HG02588 (cell line): Measurements from ENCODE around the gene GRAMD2A.

Source experiments
- ATAC-seq: cut with Tn5 transposase; IDR thresholded peaks from one replicate; pipeline ENCODE4 v1.9.1; 2021; ENCODE audit warnings: mild to moderate bottlenecking, moderate library complexity; ENCODE audit not compliant: unreplicated experiment

The GRAMD2A gene

DNA sequence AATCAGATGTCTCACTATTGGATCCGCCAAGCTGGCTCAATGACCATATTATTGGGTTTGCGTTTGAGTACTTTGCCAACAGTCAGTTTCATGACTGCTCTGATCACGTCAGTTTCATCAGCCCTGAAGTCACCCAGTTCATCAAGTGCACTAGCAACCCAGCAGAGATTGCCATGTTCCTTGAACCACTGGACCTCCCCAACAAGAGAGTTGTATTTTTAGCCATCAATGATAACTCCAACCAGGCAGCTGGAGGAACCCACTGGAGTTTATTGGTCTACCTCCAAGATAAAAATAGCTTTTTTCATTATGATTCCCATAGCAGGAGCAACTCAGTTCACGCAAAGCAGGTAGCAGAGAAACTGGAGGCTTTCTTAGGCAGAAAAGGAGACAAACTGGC, 57.9 kb downstream of the GRAMD2A start:
- ATAC-seq: no peak

DNA sequence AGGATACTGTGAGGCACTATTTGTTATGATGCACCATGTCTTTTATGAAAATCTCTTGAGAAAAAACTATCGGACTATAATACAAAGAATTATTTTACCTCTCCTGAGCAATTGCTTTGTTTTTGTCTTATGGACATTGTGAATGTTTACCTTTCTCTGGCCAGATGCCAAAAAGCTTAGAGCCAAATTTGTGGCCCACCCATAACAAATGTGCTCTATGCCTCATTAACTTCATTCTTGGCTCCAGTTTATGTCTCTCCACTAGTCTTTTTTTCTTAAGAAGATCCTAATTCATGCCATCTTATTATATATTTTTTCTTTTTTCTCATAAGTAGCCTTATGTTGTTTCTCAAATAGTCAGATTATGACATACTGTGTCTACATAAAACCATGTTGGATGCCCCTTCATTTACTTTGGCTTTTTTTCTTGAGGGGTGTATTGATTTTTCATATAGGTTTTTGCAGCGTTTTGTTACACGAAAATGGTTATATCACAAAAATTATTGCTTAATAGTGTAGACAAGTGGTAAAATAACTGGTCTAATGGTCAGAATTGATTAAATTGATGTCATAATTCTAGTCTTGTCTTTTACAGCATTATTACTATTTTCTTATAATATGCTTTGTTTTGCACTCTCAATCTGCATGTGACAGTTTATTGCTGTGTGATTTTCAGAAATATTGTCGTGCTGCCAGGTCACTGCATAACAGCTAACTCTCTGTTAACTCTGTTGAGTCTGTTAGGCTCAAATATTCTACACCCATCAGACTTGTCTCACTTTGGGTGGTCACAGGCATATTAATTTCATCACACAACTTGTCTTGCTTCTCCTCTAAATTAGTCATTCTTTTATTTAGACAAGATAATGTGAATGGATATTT, 61.2 kb downstream of the GRAMD2A start:
- ATAC-seq: no peak

DNA sequence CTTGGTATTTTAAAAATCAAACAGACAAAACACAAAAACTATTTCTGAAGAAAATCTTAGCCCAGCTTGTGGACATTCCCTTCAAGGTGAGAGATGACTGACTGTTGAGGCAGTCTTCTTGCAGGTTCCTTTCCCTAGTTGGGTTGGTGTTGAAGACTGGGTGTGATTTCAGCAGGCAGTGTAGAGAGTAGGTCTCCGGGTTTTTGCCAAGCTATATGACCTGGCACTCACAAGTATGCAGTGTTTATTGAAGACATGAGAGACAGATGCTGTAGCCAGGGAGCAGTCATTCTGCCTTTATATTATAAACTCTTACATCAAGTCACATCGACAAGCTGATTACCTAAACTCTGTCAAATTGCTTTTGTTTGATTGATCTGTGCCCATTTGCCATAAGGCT, 61.9 kb downstream of the GRAMD2A start:
- ATAC-seq: no peak

DNA sequence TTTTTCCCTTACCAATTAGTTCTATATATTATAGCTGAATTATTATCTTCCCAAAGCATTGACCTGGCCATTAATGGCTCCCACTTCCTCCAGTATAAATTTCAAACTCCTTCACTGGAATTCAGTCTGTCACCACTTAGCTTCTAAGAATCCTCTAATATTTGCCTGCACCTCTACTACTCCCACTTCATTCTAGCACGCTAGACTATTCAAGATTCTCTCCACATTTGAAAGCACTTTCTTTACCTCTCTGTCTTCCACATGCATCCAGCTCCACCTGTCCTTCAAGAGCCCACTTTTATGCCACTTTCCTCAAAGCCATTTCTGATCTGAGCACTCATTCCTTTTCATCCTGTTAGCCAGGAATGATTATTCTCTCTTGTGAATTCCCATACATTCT, 64.4 kb downstream of the GRAMD2A start:
- no peak for ATAC-seq

DNA sequence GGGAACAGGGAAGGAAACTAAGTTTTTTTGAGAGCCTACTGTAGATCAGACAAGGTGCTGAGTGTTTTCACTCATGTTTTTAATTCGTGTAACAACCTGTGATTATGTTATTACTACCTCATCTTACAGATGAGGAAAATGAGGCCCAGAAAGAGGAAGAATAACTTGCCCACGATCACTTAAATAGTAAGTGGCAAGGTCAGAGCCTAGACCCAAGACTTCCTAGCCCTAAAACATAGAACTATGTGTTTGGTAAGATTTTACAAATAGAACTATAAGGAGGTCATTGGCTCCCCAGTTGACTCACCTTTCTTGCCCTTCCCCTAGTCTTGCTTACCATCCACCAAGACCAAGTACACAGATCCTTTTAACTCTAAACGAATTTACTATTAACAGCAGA, 65.7 kb downstream of the GRAMD2A start:
- ATAC-seq: no peak

DNA sequence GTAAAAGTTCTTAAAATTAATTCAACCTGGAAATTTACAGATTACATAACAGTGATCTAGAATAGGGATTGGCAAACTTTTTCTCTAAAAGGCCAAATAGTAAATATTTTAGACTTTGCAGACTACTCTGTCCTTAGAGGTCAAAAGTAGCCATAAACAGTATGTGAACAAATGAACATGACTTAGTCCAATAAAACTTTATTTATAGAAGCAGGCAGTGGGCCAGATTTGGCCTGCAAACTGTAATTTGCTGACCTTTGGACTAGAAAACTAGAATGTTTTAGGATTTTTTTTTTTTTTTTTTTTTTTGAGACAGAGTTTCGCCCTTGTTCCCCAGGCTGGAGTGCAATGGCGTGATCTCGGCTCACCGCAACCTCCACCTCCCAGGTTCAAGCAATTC, 67.3 kb downstream of the GRAMD2A start:
- no peak for ATAC-seq

DNA sequence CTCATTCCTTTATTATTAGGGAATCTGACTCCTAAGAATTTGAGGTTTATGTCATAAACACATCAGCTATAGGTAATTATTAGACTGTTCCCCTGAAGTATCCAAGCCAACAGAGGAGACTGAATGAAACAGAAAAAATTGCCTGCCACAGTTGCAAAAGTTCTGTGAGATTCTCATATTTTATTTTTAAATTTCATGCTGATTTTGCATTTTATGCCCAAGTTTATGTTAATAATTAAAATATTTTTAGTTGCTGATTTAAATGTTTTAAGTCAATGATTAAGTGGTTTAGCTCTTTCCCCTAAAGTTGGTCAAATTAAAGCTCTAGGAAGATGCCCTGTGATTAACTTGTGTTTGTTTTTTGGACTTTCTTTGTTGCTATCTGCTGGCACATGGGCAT, 69.2 kb downstream of the GRAMD2A start:
- no peak for ATAC-seq

DNA sequence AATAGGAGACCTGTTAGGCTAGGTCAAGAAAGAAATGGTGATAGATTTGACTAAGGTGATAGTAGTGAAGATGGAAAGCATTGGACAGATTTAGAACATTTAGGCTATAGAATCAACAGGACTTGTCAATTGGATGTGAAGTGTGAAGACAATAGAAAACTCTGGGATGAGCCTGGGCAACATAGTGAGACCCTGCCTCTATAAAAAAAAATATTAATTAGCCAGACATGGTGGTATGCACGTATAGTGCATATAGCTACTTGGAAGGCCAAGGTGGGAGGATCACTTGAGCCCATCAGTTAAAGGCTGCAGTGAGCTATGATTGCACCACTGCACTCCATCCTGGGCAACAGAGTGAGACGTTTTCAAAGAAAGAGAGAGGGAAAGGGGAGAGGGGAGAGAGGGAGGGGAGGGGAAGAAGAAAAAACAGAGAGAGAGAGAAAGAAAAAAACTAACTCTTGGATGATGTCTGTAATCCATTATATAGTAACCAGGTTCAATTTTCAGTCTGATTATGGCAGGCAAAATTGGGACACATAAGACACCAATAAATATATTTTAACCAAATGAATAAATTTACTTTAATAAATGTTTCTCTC, 69.8 kb downstream of the GRAMD2A start:
- ATAC-seq: no peak

DNA sequence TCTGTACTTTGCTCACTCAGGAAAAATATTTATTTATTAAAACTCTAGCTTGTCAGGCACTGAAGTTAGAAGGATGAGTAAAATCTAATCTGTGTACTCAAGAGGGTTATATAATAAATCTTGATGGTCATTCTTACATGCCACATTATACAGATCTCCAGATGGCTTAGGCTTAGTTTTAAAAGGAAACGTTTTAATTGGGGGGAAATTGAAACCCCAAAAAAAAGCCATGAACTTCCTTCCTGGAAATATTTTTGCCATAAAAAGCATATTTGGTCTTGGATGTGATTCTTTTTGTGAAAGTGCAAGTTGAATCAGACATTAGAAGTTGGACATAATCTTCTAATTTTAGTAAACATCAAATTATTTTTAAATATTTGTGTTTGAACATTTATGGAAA, 73.4 kb downstream of the GRAMD2A start:
- ATAC-seq: no peak

DNA sequence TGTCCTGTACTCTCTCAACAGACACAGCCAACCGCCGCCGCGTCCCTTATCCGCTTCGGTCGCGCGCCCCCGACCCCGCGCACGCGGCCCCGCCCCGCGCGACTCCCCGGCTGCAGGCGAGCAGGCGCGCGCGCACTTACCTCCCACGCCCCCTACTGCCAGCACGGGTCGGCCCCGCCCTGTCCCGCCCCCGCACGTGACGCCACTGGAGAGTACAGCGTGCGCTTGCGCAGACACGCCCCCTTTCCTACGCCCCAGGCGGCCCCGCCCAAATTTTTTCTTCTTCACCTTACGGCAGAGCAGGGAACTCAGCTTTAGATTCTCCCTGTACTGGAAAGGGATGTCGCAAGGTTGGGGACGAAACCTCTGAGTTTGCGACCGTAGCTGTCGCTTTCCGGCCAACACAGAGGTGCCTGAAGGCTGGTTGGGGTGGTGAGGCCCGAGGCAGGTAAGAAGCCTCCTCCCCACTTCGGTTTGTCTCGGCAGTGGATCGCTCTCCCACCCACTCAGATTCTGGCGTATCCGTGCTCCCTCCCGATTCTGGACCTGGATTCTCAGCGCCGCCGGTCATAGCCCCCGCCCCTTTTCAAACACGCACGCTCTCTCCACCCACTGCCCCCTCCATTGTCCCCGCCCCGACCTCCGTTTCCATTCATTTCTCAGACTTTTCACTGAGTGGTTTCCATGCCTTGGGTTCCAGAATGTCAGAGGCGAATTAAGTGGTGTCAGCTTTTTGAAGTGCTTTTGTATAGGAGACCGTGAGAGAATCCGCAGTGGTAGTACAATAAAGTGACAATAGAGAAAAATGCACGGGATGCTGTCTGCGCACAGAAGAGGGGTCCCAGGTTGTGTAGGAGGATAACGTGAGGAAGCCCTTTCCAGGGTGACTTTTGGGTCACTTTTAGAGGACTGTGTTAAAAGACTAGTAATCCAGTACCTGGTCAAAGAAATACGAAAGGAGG, 79.3 kb downstream of the GRAMD2A start, which contains the start of the genes MYO9A and SENP8:
TSS of gene MYO9A (minus strand) at position 134 of the 962 bp plus-strand sequence. CDS start 71,587 bp downstream, outside the sequence.
TSS of gene SENP8 (plus strand) at position 387 of the 962 bp plus-strand sequence. CDS start 21,221 bp downstream, outside the sequence.
- ATAC-seq: peak; percentile 55

DNA sequence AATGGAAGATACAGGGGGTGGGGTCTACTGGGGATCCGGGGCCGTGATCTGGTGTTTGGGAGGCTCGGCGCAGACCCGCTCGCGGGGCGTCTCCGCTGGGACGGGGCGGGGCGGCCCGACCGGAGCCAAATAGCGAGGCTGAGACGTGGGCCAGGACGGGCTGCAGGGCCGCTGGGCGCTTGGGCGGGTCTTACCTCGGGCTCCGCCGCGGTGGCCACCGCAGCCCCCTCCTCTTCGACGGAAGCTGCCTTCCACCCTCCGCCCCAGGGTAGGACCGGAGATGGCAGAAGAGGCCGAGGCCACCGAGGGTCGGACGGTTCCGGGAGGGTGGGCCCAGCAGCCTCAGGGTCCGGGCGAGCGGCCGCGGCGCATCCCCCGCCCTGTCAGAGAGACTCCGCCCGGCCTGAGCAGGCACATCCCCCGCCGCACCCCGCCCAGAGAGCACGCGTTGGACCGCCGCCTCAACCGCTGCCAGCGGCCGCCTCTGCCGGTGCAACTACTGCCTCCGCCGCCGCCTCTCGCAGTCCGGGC, 80.0 kb downstream of the GRAMD2A start:
- peak; percentile 63 for ATAC-seq

DNA sequence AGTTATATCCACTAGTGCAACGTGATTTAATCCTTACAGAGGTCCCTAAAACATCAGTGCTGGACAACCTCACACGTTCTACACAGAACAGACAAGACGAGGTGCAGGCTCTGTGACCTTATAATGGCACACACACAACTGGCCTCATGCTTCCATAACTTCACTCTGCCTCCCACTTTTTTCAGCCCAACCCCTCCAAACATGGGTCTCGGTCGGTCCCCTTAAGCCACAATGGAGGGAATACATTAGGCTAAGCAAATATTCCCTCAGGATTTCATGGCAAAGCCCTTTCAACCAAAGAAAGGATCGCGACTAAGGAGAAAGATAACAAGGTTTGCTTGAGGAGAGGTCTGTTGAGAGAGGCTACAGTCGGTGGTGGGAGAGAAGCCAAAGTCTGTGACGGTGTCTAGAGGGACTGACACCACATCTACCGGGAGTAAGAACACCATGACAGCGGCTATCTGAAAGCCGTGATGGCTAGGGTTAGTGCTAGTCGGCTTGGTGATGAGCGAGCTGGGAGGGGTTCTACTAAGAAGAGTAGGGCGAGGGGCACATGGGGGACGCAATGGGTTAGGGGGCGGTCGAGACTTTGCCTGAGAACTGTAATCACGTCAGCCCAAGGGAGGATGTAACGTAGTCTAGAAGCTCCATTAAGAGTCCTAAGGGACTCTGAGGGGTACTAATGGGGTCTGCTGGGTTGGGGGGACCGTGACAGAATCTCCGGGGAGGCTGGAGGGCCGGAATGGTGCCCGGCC, 80.7 kb downstream of the GRAMD2A start:
- no peak for ATAC-seq

DNA sequence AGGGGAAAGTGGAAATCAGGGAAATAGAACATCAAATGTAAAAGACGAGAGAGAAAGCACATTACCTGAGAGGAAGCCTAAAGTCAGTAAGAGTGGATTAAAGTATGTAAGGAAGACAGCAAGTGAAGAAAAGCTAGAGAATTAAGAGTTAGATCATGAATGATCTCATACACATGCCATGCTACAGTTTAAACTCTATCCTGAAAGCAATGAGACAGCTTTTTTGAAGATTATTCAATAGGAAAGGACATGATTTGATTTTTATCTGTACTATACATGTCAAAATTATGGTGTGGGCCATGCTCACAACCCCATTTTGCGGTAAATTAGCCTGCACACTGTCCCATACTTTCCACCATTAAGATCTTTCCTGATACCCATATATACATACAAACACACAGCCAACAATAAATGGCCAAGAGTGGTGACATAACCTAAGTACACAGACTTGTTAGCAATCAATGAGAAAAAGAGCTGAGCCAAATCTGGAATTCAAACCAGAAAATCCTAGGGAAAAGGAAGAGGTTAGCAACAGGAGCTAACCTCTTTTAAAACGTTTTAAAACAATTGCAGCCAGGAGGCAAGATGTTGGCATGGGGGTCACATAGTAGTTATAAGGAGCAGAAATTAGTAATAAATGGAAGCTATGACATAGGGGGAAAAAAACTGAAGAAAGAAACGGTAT, 84.1 kb downstream of the GRAMD2A start:
- no peak for ATAC-seq

DNA sequence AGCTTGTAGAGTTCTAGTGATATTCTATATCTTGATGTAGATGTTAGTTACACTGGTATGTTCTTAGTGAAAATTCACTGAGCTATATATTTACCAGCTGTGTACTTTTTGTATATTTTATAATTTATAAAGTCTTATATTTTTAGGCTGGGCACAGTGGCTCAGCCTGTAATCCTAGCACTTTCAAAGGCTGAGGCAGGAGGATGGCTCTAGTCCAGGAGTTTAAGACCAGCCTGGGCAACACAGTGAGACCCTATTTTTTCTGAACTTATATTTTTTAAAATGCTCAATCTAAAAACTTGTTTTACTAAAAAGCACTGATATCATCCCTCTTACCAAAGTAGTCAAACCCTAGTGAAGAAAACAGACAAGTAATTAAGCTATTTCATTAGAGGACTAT, 84.8 kb downstream of the GRAMD2A start:
- ATAC-seq: no peak

DNA sequence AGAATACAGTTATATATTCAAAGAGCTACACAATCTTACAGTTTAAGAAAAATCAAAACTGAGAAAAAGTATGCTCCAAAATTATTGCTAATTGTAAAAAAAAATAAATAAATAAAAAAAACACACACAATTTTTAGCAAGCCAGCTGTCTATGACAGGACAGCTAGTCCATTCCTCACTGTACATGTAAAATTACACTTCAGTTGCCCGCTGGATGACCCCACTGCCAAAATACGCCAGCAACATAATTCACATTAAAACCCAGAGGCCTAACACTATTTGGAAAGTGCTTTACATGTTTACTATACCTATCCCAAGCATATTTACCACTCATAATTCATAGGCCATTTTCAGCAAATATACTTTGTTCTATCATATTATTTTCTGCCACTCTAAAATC, 85.5 kb downstream of the GRAMD2A start:
- no peak for ATAC-seq

DNA sequence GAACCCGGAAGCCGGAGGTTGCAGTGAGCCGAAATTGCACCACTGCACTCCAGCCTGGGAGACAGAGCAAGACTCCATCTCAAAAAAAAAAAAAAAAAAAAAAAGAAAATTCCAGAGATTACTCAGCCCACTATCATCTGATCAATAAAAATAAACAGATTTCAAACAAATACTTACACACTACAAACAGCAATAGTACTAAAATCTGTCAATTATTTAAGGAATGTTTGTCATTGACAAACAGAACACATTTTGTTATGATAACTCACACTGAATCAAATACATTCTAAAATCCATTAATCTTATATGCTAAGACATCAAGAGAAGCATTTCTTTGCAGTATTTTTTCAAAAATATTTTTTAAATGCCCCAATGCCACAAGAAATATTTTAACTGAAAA, 87.2 kb downstream of the GRAMD2A start:
- no peak for ATAC-seq
